NCI-H2196 (cell line): ENCODE results near the gene C11orf65.

ENCODE experiments used
- DNase-seq: peaks from one replicate; lab custom pipeline; 2025; ENCODE audit not compliant: unreplicated experiment; lab: John Stamatoyannopoulos, UW

The C11orf65 gene

GRCh38 chr11:108467091-108467823 lies at the start of gene C11orf65:
Gene C11orf65 (minus strand): TSS chr11:108467529. CDS start chr11:108461559, 5,970 bp downstream.
- peak; percentile 97 for DNase-seq

GRCh38 chr11:108516125-108516524 lies 48.8 kb upstream of the C11orf65 start:
- no peak for DNase-seq

- DNase-seq, result no peak
Measured at GRCh38 chr11:108512708-108513107, 45.4 kb upstream of the C11orf65 start.

GRCh38 chr11:108511851-108512474 lies 44.6 kb upstream of the C11orf65 start:
- no peak for DNase-seq

GRCh38 chr11:108508653-108509593 lies 41.6 kb upstream of the C11orf65 start:
- DNase-seq, result no peak

- no peak for DNase-seq
Measured at GRCh38 chr11:108501396-108501795, 34.1 kb upstream of the C11orf65 start.

- no peak for DNase-seq
Measured at GRCh38 chr11:108500721-108501120, 33.4 kb upstream of the C11orf65 start.

GRCh38 chr11:108500169-108500568 lies 32.8 kb upstream of the C11orf65 start:
- no peak for DNase-seq

- DNase-seq, result no peak
Measured at GRCh38 chr11:108498816-108499408, 31.6 kb upstream of the C11orf65 start.

- peak; percentile 69 for DNase-seq
Measured at GRCh38 chr11:108498046-108498815, 30.9 kb upstream of the C11orf65 start, which contains the start of gene POGLUT3. Gene POGLUT3 (minus strand): TSS chr11:108498384. CDS start chr11:108498366, 18 bp downstream.

- peak; percentile 86 for DNase-seq
Measured at GRCh38 chr11:108497317-108498045, 30.2 kb upstream of the C11orf65 start.

GRCh38 chr11:108496643-108497256 lies 29.4 kb upstream of the C11orf65 start:
- DNase-seq, result no peak

- no peak for DNase-seq
Measured at GRCh38 chr11:108495326-108495725, 28.0 kb upstream of the C11orf65 start.

- DNase-seq, result peak; percentile 40
Measured at GRCh38 chr11:108494182-108494581, 26.9 kb upstream of the C11orf65 start.

GRCh38 chr11:108491936-108492335 lies 24.6 kb upstream of the C11orf65 start:
- DNase-seq, result no peak

- DNase-seq, result no peak
Measured at GRCh38 chr11:108486828-108487227, 19.5 kb upstream of the C11orf65 start.

- no peak for DNase-seq
Measured at GRCh38 chr11:108486331-108486730, 19.0 kb upstream of the C11orf65 start.

GRCh38 chr11:108483163-108483562 lies 15.8 kb upstream of the C11orf65 start:
- DNase-seq, result no peak
